Breast epithelium (tissue), 4 donors: ENCODE data around the gene IGFBP4. TPM values are rescaled to one million over a fixed set of nuclear protein-coding genes. Genes with fewer than 3 reads are reported as not detected.
A peak's percentile ranks its signal among the peaks of the same experiment; 100 is the strongest.

Experiments
- DNase-seq, 2 donors: peaks; one replicate each; pipeline ENCODE4 v3.0.0-alpha.2; 2019; ENCODE audit warnings: low spot score in 2 of 2
- H3K27ac ChIP-seq, 2 donors: fragments of 200-600 bp; sonication (generic) in 1 of 2; one replicate each; pipeline ENCODE4 v1.5.1; 2016 to 2019; ENCODE audit warnings: mild to moderate bottlenecking in 1 of 2
- H3K27me3 ChIP-seq, 2 donors: fragments of 200-600 bp; sonication (generic) in 1 of 2; one replicate each; pipeline versions ENCODE4 v1.5.1 to v1.6.0; 2017 to 2019; ENCODE audit warnings: control low read depth in 1 of 2, mild to moderate bottlenecking in 1 of 2
- H3K36me3 ChIP-seq: fragments of 200-600 bp; one replicate; pipeline ENCODE4 v1.5.1; 2019
- H3K4me1 ChIP-seq, 2 donors: fragments of 200-600 bp; sonication (generic); one replicate each; pipeline ENCODE4 v1.5.1; 2016 to 2019; ENCODE audit warnings: control low read depth in 1 of 2
- H3K4me3 ChIP-seq, 3 donors: fragments of 200-600 bp; sonication (generic); 1 replicate in 2 of 3; 2 replicates in 1 of 3; pipeline ENCODE4 v1.5.1; 2016 to 2019; ENCODE audit warnings: mild to moderate bottlenecking in 3 of 3, moderate library complexity in 2 of 3
- H3K9me3 ChIP-seq, 2 donors: fragments of 200-600 bp; sonication (generic) in 1 of 2; one replicate each; pipeline ENCODE4 v1.5.1; 2016 to 2019; ENCODE audit warnings: control low read depth in 1 of 2
- CTCF ChIP-seq, 3 donors: fragments of 450-650 bp; IDR thresholded peaks; one replicate each; pipeline ENCODE4 v1.5.1; 2016 to 2017; ENCODE audit warnings: antibody characterized with exemption in 3 of 3, mild to moderate bottlenecking in 3 of 3, moderate library complexity in 3 of 3
- POLR2A ChIP-seq: fragments of 450-650 bp; IDR thresholded peaks from one replicate; pipeline ENCODE4 v1.6.1; 2016; ENCODE audit warnings: antibody characterized with exemption, mild to moderate bottlenecking, moderate library complexity
- POLR2AphosphoS5 ChIP-seq, 3 donors: sonication (generic); formaldehyde crosslinking; IDR thresholded peaks; one replicate each; pipeline ENCODE4 v1.6.1; 2017; ENCODE audit warnings: antibody characterized with exemption in 3 of 3
- intact Hi-C: fragments of 100-400 bp; cut with DNase I; formaldehyde crosslinking; loops from one replicate; pipeline ENCODE4 v1.15.1; 2023; ENCODE audit warnings: low total_unique reads
- total RNA-seq, 3 donors: library from RNA; depleted of rRNA; stranded (reverse); fragments of >200 nt; gene quantifications; one replicate each; pipeline ENCODE4 v1.1.0, GENCODE V29; 2016

IGFBP4 gene
- total RNA-seq, 3 donors from 2014 or later: 191 to 893 (median 278) TPM

- no peaks in the 10 kb centered on the region for H3K9me3 ChIP-seq
- no peaks in the 10 kb centered on the region for H3K36me3 ChIP-seq
- no peaks in the 10 kb centered on the region for H3K4me1 ChIP-seq
- no peak for TF ChIP-seq CTCF (IDR thresholded peaks at IDR 0.05)
- no peak for TF ChIP-seq POLR2A
- no peak for TF ChIP-seq POLR2AphosphoS5 (IDR thresholded peaks at IDR 0.05)
- no peaks in the 10 kb centered on the region for H3K27me3 ChIP-seq
- intact Hi-C loops: no loop called here
- peak overlapping the region; percentile 61 to 62 for H3K27ac ChIP-seq
- no peak for DNase-seq
- H3K4me3 ChIP-seq: no peak overlapping the region
Measured at GRCh38 chr17:40471846-40472732, 28.8 kb downstream of the IGFBP4 start.

GRCh38 chr17:40472733-40473452, 29.6 kb downstream of the IGFBP4 start:
- no peaks in the 10 kb centered on the region for H3K36me3 ChIP-seq
- H3K9me3 ChIP-seq: no peaks in the 10 kb centered on the region
- no peak overlapping the region for H3K4me3 ChIP-seq
- intact Hi-C loops: no loop called here
- no peaks in the 10 kb centered on the region for H3K27me3 ChIP-seq
- DNase-seq: no peak
- no peak overlapping the region for H3K27ac ChIP-seq
- TF ChIP-seq POLR2AphosphoS5 (IDR thresholded peaks at IDR 0.05) (no peak), POLR2A (no peak), CTCF (IDR thresholded peaks at IDR 0.05) (no peak)
- no peaks in the 10 kb centered on the region for H3K4me1 ChIP-seq

GRCh38 chr17:40473573-40474365, 30.5 kb downstream of the IGFBP4 start:
- TF ChIP-seq POLR2AphosphoS5 (IDR thresholded peaks at IDR 0.05) (no peak), CTCF (IDR thresholded peaks at IDR 0.05) (no peak), POLR2A (no peak)
- H3K27me3 ChIP-seq: no peaks in the 10 kb centered on the region
- no peak for DNase-seq
- no peaks in the 10 kb centered on the region for H3K4me1 ChIP-seq
- H3K9me3 ChIP-seq: no peaks in the 10 kb centered on the region
- no peak overlapping the region for H3K4me3 ChIP-seq
- intact Hi-C loops: no loop called here
- H3K27ac ChIP-seq: peak overlapping the region; percentile 29 to 63
- H3K36me3 ChIP-seq: no peaks in the 10 kb centered on the region

GRCh38 chr17:40474419-40475002, 31.3 kb downstream of the IGFBP4 start:
- no peaks in the 10 kb centered on the region for H3K4me1 ChIP-seq
- intact Hi-C loops: no loop called here
- peak overlapping the region; percentile 29 to 63 for H3K27ac ChIP-seq
- H3K27me3 ChIP-seq: no peaks in the 10 kb centered on the region
- TF ChIP-seq POLR2AphosphoS5 (IDR thresholded peaks at IDR 0.05) (peak in 2 of 3 donors; percentile 14 to 48), POLR2A (no peak), CTCF (IDR thresholded peaks at IDR 0.05) (no peak)
- no peaks in the 10 kb centered on the region for H3K36me3 ChIP-seq
- no peak for DNase-seq
- H3K4me3 ChIP-seq: no peak overlapping the region
- H3K9me3 ChIP-seq: no peaks in the 10 kb centered on the region
